HG02884 (cell line): ENCODE data around the gene DNM1L.

Experiments used
- ATAC-seq: cut with Tn5 transposase; IDR thresholded peaks from one replicate; pipeline ENCODE4 v1.9.1; 2021; ENCODE audit warnings: mild to moderate bottlenecking, moderate library complexity; ENCODE audit not compliant: unreplicated experiment

DNM1L gene

DNA sequence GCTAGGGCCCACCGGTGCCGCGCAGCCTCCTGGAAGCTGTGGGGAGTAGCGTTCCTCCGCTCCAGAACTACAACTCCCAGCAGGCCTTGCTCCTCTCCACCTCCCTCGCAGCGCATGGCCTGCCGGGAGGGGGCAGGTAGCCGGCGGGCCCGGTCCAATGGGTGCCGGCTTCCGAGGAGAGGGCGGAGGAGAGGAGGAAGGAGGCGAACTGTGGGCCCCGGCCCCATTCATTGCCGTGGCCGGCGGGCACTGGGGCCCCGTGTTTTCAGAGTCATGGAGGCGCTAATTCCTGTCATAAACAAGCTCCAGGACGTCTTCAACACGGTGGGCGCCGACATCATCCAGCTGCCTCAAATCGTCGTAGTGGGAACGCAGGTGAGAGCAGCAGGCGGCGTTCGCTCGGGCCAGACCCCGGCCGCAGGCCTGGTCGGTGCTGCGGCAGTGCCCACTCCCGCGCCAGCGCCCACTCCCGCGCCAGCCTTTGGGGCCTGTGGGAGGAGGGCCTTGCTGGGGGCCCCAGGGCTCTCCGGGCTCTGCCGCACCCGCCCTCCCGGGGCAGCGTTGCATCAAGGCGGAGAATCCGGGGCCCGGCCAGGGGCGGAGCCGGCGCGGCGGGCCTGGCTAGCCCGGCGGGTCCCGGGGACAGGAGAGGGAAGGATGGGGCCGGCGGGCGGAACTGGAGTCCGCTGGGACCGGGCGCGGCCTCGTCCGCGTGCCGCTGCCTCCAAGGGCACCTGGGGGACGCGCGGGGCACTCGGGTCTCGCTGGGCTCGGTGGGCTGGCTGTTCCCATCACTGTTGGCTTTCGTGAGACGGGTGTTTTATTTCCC is at the start of gene DNM1L:
DNM1L (plus strand) TSS at position 211 of the 829 bp plus-strand sequence; CDS start at position 274, 63 bp downstream.
- ATAC-seq: peak; percentile 90

GRCh38 chr12:32641287-32641901 is 37.7 kb upstream of the DNM1L start:
- ATAC-seq: no peak

DNA sequence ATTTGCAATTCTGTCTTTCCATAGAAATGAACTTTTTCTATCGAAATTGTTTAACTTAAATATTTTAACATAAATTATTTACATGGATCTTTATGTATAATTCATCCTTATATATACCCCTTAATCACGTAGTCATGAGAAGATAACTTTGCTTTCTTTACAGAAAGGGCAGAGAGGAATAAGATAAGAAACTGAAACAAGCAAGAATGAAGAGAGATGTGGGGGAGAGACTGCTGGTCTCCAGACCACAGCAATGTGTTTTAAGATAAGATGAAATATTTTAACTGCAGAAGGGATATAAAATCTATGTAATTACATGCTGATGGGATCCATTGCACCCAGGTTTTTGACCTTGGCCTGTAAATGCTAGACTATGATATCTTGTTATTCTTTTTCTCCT is 34.7 kb upstream of the DNM1L start:
- ATAC-seq: no peak

- no peak for ATAC-seq
Observed at GRCh38 chr12:32647275-32647674, 31.8 kb upstream of the DNM1L start.

GRCh38 chr12:32650508-32650907 is 28.6 kb upstream of the DNM1L start:
- no peak for ATAC-seq

DNA sequence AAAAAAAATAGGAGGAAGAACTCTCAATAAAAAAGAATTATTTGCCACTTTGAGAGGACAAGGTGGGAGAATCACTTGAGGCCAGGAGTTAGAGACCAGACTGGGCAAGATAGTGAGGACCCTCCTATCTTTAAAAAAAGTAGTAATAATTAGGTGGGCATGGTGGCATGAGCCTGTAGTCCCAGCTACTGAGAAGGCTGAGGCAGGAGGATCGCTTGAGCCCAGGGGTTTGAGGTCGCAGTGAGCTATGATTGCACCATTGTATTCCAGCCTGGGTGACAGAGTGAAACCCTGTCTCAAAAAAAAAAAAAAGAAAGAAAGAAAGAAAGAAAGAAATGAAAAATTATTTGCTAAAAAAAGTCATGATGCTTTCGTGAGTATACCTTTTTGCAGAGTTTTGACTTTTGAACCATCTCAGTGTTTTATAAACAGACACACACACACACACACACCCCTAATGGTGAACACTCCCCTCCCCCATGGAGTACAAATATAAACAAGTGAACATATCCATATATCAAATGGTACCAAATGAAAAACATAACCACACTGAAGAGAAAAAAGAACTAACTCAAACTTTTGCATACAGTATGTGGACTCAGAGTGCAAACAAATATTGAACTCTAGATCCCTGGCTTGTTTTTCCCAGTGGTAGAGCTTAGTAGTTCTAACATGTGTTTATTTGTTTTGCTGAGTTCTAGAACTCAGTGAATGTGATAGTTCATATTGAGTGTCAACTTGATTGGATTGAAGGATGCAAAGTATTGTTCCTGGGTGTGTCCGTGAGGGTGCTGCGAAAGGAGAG is 27.7 kb upstream of the DNM1L start:
- ATAC-seq: no peak

- no peak for ATAC-seq
Observed at GRCh38 chr12:32651956-32652210, 27.2 kb upstream of the DNM1L start.

- no peak for ATAC-seq
Observed at GRCh38 chr12:32659908-32660440, 19.1 kb upstream of the DNM1L start.

DNA sequence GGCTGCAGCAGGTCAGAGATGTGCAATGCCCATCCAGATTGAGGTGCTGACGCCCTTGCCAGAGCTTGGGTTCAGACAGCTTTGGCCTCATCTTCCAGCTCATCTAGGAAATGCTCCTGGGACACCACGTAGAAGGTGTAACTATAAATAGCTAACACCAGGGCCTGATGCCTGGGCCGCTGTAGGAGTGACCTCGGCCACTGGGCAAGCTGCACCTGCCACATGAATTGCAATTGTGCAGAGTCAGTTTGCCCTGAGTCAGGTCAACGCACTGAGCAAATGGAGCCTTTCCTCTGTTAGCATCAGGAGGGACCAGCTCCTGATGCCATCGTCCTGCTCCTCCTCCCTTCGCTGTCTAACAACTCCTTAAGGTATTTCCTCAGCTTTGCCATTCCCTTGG is 17.4 kb upstream of the DNM1L start:
- ATAC-seq: no peak

DNA sequence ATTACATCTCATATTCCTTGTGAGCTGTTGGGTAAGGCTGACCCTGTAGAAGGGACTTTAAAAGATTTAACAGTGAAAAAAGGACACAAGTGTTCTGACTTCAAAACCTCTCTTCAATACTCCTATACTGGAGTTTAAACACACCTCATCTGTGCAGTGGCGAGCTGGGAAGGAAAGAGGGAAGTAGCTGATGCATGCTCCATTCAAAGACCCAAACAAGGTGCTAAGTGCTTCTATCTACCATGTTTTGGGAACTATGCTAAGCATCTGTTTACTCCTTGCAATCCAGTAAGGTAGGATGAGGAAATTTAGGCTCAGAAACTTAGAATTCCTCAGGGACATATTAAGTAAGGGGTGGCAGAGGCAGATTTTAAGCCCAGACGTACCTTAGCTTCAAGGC is 16.4 kb upstream of the DNM1L start:
- ATAC-seq: no peak

DNA sequence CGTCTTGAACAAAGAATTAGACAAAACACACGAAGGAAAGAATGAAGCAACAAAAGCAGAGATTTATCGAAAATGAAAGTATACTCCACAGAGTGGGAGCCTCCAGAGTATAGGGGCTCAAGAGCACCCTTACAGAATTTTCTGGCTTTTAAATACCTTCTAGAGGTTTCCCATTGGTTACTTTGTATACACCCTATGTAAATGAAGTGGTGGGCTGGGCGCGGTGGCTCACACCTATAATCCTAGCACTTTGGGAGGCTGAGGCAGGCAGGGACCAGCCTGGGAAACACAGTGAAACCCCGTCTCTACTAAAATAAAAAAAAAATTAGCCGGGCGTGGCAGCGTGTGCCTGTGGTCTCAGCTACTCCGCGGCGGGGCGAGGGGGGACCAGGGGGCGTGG is 13.1 kb upstream of the DNM1L start:
- no peak for ATAC-seq

DNA sequence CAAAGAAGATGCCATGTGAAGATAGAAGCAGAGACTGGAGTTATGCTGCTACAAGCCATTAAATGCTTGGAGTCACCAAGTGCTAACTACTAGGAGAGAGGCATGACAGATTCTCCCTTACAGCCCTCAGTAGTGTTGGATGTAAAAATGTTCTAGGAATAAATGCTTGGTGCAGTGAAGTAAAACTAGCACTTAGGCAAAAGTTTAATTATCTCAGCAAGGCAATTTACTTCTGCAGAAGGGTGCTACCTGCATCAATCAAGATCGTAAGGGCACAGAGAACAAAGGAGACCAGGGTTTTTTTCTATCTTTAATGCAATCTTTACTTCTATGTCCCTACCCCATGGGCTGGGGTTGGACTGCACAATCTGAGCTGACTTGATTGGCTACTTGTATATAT is 9.5 kb upstream of the DNM1L start:
- ATAC-seq: no peak

- ATAC-seq: peak; percentile 45
Observed at GRCh38 chr12:32671930-32672780, 6.9 kb upstream of the DNM1L start.

DNA sequence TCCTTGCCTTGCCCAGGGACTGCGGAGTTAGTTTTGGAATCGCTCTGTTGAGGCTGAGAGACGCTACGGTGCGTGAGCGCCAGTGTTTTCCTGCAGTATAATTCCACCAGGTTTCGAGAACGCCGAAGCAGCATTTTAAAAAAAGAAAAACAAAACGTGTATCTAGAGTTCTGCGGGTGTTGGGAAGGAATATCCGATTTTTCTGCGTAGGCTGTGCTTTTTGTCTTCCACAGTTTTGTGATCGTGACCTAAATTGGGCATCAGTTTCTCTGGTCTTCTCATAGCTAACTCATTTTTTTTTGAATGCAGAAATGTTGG is 778 bp downstream of the DNM1L start:
- ATAC-seq: peak; percentile 3

DNA sequence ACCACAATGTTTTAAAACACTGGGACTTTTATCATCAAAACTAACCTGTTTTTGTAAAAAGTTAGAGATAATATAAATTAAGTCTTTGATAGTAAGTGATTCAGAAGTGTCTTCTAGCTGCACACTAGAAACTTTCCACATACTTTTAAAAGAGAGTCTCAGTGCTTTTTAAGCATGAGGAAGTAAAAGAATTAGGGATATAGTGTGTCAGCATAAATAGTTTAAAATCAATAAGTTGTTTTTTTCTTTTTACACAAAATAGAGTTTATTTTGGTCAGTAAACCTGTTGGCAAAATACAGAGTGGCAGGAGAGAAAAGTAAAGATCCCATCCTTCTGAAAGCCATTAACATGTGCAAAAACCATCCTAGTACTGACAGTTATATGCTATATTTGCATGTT is 1.7 kb downstream of the DNM1L start:
- no peak for ATAC-seq

GRCh38 chr12:32681272-32681671 is 2.2 kb downstream of the DNM1L start:
- ATAC-seq: no peak

GRCh38 chr12:32686340-32686739 is 7.2 kb downstream of the DNM1L start:
- no peak for ATAC-seq

DNA sequence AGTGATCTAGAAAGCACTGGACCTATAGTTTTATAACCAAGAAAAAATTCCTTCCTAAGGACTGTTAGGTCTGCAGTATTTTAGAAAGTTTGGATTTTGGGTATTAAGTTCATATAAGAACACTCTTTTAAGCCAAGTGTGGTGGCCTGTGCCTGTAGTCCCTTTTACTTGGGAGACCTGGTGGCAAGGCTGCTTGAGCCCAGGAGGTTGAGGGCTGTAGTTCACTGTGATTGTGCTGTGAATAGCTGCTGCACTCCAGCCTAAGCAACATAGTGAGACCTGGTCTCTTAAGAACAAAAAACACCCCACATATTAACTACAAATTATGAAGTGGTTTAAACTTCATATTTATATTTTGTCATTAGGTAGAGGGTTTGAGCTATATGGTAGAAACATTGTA is 9.7 kb downstream of the DNM1L start:
- no peak for ATAC-seq

GRCh38 chr12:32690927-32691326 is 11.8 kb downstream of the DNM1L start:
- no peak for ATAC-seq

DNA sequence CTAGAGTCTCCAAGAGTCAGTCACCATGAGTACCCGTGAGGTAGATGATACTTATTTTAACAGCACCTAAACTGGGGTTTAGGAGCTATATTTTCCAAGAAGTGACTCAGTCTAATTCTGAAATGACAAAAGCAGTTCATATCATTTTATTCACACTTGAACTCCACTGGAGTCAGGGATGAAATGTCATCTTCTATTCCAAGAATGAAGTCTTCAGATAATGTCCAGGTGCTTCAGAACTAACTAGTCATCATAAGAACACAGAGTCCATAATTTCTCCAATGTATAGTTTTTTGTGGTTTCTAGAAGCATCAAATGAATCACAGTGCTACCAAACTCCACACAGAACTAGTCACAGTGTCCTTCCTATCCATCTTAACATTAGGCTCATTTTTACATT is 13.3 kb downstream of the DNM1L start:
- ATAC-seq: no peak

GRCh38 chr12:32693036-32693435 is 13.9 kb downstream of the DNM1L start:
- no peak for ATAC-seq
